Neural cell (in vitro differentiated cells): ENCODE results near the gene SLC6A6. TPM values are rescaled to one million over a fixed set of nuclear protein-coding genes. Genes with fewer than 3 reads are reported as not detected.

ENCODE experiments used
- H2AFZ ChIP-seq: fragments of 200-600, 300-800 bp; sonication (generic), shearing (Covaris generic); 2 replicates; pipeline ENCODE4 v1.6.0; 2014; ENCODE audit warnings: low read depth, mild to moderate bottlenecking, antibody characterized with exemption, low read length, moderate library complexity
- H3F3A ChIP-seq: fragments of 200-600 bp; shearing (Covaris generic); 2 replicates; pipeline ENCODE4 v1.6.1; 2016; ENCODE audit warnings: mild to moderate bottlenecking, moderate library complexity, mixed read lengths, antibody characterized with exemption, low read length; ENCODE audit not compliant: insufficient read depth, poor library complexity, severe bottlenecking
- H3K27ac ChIP-seq: fragments of 200-600, 300-800 bp; sonication (generic), shearing (Covaris generic); 2 replicates; pipeline ENCODE4 v1.5.1; 2014; ENCODE audit warnings: mild to moderate bottlenecking, low read length, moderate library complexity
- H3K27me3 ChIP-seq: fragments of 300-800, 200-600 bp; sonication (generic), shearing (Covaris generic); 2 replicates; pipeline ENCODE4 v1.6.0; 2014; ENCODE audit warnings: mild to moderate bottlenecking, low read depth, low read length, moderate library complexity; ENCODE audit not compliant: insufficient read depth
- H3K36me3 ChIP-seq: fragments of 300-800, 200-600 bp; sonication (generic), shearing (Covaris generic); 2 replicates; pipeline ENCODE4 v1.5.1; 2014; ENCODE audit warnings: mild to moderate bottlenecking, antibody characterized with exemption, low read length, moderate library complexity; ENCODE audit not compliant: insufficient read depth
- H3K4me2 ChIP-seq: fragments of 300-800, 200-600 bp; sonication (generic), shearing (Covaris generic); 2 replicates; pipeline ENCODE4 v1.6.0; 2014; ENCODE audit warnings: mild to moderate bottlenecking, low read length
- H3K4me3 ChIP-seq: fragments of 300-800, 200-600 bp; sonication (generic), shearing (Covaris generic); 2 replicates; pipeline ENCODE4 v1.5.1; 2014; ENCODE audit warnings: mild to moderate bottlenecking, low read length, moderate library complexity
- H3K79me2 ChIP-seq: fragments of 200-600 bp; shearing (Covaris generic); replicated peaks from 2 replicates; pipeline ENCODE4 v1.6.0; 2014; ENCODE audit warnings: mild to moderate bottlenecking, low read length, moderate library complexity; ENCODE audit not compliant: insufficient read depth
- H3K9ac ChIP-seq: fragments of 300-800, 200-600 bp; sonication (generic), shearing (Covaris generic); 2 replicates; pipeline ENCODE4 v1.6.1; 2016; ENCODE audit warnings: mild to moderate bottlenecking, low read length, mixed read lengths
- H3K9me2 ChIP-seq: fragments of 200-600 bp; shearing (Covaris generic); 2 replicates; pipeline ENCODE4 v1.6.1; 2016; ENCODE audit warnings: mild to moderate bottlenecking, low read length, mixed read lengths; ENCODE audit not compliant: insufficient read depth
- H3K9me3 ChIP-seq: fragments of 200-600, 300-800 bp; sonication (generic), shearing (Covaris generic); 2 replicates; pipeline ENCODE4 v1.6.1; 2016; ENCODE audit warnings: mild to moderate bottlenecking, mixed run types, low read length, moderate library complexity, mixed read lengths
- H4K20me1 ChIP-seq: fragments of 200-600 bp; shearing (Covaris generic); 2 replicates; pipeline ENCODE4 v1.6.1; 2016; ENCODE audit warnings: mild to moderate bottlenecking, mixed run types; ENCODE audit not compliant: insufficient read depth
- EP300 ChIP-seq: fragments of 450-650 bp; conservative IDR thresholded peaks from 2 replicates; pipeline ENCODE4 v1.6.1; 2014; ENCODE audit warnings: antibody characterized with exemption, mild to moderate bottlenecking, moderate library complexity; ENCODE audit not compliant: poor library complexity, severe bottlenecking
- EZH2 ChIP-seq: fragments of 200-600, 300-800 bp; shearing (Covaris generic), sonication (generic); IDR thresholded peaks from 2 replicates; pipeline ENCODE4 v1.6.1; 2014; ENCODE audit warnings: antibody characterized with exemption, low read length, borderline replicate concordance, mild to moderate bottlenecking; ENCODE audit not compliant: insufficient read depth, poor library complexity, severe bottlenecking
- MXI1 ChIP-seq: fragments of 450-650 bp; conservative IDR thresholded peaks from 2 replicates; pipeline ENCODE4 v1.6.1; 2014; ENCODE audit warnings: antibody characterized with exemption, mild to moderate bottlenecking; ENCODE audit not compliant: poor library complexity, severe bottlenecking
- POLR2AphosphoS5 ChIP-seq: IDR thresholded peaks from 2 replicates; pipeline ENCODE4 v1.6.1; 2012
- RAD21 ChIP-seq: fragments of 450-650 bp; conservative IDR thresholded peaks from 2 replicates; pipeline ENCODE4 v1.6.1; 2014; ENCODE audit warnings: antibody characterized with exemption, mild to moderate bottlenecking, moderate library complexity
- SMC3 ChIP-seq: fragments of 450-650 bp; conservative IDR thresholded peaks from 2 replicates; pipeline ENCODE4 v1.6.1; 2014; ENCODE audit warnings: antibody characterized with exemption, mild to moderate bottlenecking, moderate library complexity; ENCODE audit not compliant: poor library complexity
- TAF1 ChIP-seq: IDR thresholded peaks from 2 replicates; pipeline ENCODE4 v1.6.1; 2012; ENCODE audit warnings: low read depth
- polyA plus RNA-seq: library from polyadenylated mRNA; depleted of rRNA; stranded (reverse); fragments of >200 nt; gene quantifications from 2 replicates; pipeline ENCODE4 v1.2.3, GENCODE V29; 2014
- TF ChIP-seq, protein P1 (sequence below): fragments of 450-650 bp; IDR thresholded peaks from 2 replicates; pipeline ENCODE4 v1.5.1; 2014; ENCODE audit warnings: antibody characterized with exemption, mild to moderate bottlenecking, moderate library complexity; ENCODE audit not compliant: poor library complexity, severe bottlenecking
- TF ChIP-seq, protein P2 (sequence below): IDR thresholded peaks from 2 replicates; pipeline ENCODE4 v1.6.1; 2012; ENCODE audit warnings: borderline replicate concordance

Gene SLC6A6
- polyA plus RNA-seq, 1 donor from 2014 or later = 15.9 TPM

GRCh38 chr3:14458434-14459275, 56.2 kb downstream of the SLC6A6 start:
- H3K36me3 ChIP-seq = no peaks in the 10 kb centered on the region
- no peak overlapping the region for H2AFZ ChIP-seq
- no peaks in the 10 kb centered on the region for H3K9me3 ChIP-seq
- H3K27ac ChIP-seq = no peak overlapping the region
- H3K4me2 ChIP-seq = no peak overlapping the region
- H3K27me3 ChIP-seq = no peaks in the 10 kb centered on the region
- no peaks in the 10 kb centered on the region for H3K79me2 ChIP-seq
- no peaks in the 10 kb centered on the region for H3F3A ChIP-seq
- no peak overlapping the region for H3K9ac ChIP-seq
- TF ChIP-seq, protein P1, sequence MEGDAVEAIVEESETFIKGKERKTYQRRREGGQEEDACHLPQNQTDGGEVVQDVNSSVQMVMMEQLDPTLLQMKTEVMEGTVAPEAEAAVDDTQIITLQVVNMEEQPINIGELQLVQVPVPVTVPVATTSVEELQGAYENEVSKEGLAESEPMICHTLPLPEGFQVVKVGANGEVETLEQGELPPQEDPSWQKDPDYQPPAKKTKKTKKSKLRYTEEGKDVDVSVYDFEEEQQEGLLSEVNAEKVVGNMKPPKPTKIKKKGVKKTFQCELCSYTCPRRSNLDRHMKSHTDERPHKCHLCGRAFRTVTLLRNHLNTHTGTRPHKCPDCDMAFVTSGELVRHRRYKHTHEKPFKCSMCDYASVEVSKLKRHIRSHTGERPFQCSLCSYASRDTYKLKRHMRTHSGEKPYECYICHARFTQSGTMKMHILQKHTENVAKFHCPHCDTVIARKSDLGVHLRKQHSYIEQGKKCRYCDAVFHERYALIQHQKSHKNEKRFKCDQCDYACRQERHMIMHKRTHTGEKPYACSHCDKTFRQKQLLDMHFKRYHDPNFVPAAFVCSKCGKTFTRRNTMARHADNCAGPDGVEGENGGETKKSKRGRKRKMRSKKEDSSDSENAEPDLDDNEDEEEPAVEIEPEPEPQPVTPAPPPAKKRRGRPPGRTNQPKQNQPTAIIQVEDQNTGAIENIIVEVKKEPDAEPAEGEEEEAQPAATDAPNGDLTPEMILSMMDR = no peak
- TF ChIP-seq POLR2AphosphoS5 (no peak), MXI1 (no peak), EP300 (no peak), RAD21 (no peak), SMC3 (no peak), TAF1 (no peak), EZH2 (no peak)
- TF ChIP-seq, protein P2, sequence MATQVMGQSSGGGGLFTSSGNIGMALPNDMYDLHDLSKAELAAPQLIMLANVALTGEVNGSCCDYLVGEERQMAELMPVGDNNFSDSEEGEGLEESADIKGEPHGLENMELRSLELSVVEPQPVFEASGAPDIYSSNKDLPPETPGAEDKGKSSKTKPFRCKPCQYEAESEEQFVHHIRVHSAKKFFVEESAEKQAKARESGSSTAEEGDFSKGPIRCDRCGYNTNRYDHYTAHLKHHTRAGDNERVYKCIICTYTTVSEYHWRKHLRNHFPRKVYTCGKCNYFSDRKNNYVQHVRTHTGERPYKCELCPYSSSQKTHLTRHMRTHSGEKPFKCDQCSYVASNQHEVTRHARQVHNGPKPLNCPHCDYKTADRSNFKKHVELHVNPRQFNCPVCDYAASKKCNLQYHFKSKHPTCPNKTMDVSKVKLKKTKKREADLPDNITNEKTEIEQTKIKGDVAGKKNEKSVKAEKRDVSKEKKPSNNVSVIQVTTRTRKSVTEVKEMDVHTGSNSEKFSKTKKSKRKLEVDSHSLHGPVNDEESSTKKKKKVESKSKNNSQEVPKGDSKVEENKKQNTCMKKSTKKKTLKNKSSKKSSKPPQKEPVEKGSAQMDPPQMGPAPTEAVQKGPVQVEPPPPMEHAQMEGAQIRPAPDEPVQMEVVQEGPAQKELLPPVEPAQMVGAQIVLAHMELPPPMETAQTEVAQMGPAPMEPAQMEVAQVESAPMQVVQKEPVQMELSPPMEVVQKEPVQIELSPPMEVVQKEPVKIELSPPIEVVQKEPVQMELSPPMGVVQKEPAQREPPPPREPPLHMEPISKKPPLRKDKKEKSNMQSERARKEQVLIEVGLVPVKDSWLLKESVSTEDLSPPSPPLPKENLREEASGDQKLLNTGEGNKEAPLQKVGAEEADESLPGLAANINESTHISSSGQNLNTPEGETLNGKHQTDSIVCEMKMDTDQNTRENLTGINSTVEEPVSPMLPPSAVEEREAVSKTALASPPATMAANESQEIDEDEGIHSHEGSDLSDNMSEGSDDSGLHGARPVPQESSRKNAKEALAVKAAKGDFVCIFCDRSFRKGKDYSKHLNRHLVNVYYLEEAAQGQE = no peak
- no peak overlapping the region for H3K4me3 ChIP-seq
- no peaks in the 10 kb centered on the region for H3K9me2 ChIP-seq
- no peaks in the 10 kb centered on the region for H4K20me1 ChIP-seq

DNA sequence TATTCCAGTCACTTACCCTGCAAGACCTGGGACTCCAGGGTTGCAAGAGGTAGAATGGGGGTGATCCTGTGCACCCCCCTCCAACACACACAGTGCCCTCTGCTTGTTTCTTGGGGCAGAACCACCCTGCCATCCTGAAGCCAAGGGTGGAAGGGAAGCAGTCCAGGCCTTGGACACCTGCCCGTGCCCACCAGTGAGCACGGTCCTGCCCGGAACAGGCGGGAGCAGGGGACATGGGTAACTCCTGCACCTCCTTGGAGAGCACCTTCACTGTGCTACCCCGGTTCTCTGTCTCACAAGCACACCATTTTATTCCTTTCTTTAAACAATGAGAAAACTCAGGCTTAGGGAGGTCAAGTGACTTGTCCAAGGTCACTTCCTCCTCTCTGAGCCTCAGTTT, 57.0 kb downstream of the SLC6A6 start:
- Histone ChIP-seq H2AFZ (no peak overlapping the region), H3F3A (no peaks in the 10 kb centered on the region), H3K9me2 (no peaks in the 10 kb centered on the region), H3K27me3 (no peaks in the 10 kb centered on the region), H4K20me1 (no peaks in the 10 kb centered on the region), H3K79me2 (no peaks in the 10 kb centered on the region), H3K9ac (no peak overlapping the region), H3K4me3 (no peak overlapping the region), H3K27ac (no peak overlapping the region), H3K4me2 (no peak overlapping the region), H3K36me3 (no peaks in the 10 kb centered on the region), H3K9me3 (no peaks in the 10 kb centered on the region)
- no peak for TF ChIP-seq MXI1
- no peak for TF ChIP-seq SMC3
- TF ChIP-seq POLR2AphosphoS5 = no peak
- TF ChIP-seq, protein P2 = no peak
- TF ChIP-seq, protein P1 = no peak
- no peak for TF ChIP-seq RAD21
- TF ChIP-seq EZH2 = no peak
- TF ChIP-seq EP300 = no peak
- TF ChIP-seq TAF1 = no peak
